ENCODE measurements around the gene DCAF15.
"Not testable (repeated sequence)": the region's sequence is repeated elsewhere in the genome, so short reads cannot be mapped to it uniquely, and the experiment has no call there.

The DCAF15 gene

DNA sequence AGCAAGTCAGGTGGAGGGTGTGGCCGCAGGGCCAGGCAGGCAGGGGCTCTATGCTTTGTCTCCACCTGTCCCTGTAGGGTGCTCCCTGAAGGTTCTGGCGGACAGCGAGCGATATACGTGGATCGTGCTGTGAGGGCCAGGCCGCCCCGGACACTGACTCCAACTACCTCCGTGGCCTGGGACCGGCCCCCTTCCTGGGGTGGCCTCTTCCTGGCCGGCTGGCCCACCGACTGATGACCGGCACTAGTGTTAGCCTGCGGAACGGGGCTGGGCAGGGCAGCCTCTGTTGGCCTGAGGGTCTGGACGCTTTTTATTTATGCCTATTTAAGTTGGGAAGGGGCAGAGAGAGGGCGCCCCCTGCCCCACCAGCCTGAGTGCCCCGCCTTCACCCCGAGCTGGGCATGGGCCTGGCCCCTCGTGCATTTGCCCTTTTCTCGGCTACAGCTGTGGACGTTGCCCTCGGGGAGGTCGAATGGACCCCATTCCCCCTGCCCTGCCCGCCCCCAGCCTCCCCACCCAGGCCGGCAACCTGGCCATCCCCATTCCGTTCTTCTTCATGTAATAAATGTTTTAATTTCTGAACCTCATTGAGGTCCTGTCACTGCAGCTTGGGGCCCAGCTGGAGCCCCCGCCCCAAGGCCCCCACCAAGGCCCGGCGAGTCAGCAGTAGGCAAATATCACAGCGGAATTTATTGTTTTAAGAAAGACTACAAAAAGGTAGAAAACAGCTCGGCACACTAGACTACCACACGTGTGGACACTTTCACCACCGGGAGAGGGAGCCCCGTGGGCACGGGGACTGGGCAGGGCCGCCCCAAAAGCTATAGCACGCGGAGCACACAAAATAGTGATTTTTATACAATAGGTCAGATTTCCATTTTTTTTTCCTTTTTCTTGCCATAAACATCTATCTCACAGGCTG lies 8.8 kb downstream of the DCAF15 start:
- DNase-seq = no peak

- DNase-seq = no peak
Observed at GRCh38 chr19:13961826-13962698, 9.8 kb downstream of the DCAF15 start.

GRCh38 chr19:13962699-13963602 lies 10.6 kb downstream of the DCAF15 start:
- DNase-seq = no peak

DNA sequence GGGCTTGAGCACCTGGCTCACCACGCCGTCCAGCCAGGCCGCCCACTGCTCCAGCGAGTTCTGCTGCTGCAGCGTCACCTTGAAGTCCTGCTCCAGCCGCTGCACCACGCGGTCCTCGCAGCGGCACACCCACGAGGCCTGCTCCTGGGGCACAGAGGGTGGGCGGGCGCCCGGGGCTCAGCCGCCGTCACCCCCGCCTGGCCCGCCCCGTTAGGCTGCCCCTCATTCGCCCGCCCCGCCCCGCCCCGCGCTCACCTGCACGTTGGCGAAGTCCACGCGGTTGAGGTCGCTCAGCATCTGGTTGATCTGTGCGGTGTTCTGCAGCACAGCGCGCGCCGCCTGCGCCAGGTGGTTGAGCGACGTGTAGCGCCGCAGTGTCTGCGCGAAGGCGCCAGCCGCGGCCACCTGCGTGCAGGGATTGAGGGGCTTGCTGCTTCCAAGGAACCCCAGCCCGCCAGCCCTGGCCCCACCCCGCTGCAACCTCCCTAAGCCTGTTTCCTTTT lies 11.3 kb downstream of the DCAF15 start:
- no peak for DNase-seq

GRCh38 chr19:13964776-13965175 lies 12.5 kb downstream of the DCAF15 start:
- DNase-seq = no peak

DNA sequence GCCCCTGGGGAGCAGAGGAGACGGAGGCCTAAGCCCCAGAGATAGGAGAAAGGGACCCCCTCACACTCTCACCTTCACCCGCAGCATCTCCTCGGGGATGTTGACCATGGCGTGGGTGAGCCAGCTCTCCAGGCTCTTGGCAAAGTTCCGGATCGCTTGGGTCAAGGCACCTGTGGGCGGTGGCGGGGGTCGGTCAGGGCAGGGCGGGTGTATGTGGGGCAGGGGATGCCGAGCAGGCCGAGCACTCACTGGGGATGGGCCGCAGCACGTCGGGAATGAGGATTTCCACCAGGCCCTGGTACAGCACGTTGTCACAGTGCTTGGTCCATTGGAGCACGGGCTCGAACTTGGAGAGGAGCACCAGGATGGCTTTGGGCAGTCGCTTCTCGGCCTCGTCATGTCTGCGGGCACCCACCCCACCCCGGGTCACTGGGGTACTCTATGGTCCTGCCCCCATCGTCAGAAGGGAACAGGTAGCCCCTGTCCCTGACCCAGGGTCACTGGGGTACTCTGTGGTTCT lies 13.1 kb downstream of the DCAF15 start:
- no peak for DNase-seq

GRCh38 chr19:13965926-13966683 lies 13.8 kb downstream of the DCAF15 start:
- no peak for DNase-seq

DNA sequence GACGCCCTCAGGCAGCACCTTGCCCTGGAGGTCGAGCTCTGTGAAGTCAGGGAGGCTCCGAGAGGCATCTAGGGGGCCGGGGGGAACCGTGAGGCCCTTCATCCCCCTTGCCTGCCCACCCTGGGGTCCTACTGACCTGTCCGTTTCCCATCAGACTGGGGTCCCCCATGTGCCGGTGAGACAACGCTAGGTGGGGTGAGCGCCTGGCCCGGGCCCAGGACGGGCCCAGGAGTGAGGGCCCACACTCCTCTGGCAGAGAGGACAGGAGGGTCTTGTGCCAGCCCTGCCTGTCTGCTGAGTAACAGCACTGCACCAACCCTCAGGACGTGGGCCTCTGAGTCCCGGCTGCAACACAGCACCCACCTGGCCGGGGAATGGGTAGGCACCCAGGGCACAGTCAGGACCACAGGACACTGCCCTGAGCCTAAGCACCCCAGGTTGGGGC lies 14.4 kb downstream of the DCAF15 start:
- no peak for DNase-seq

DNA sequence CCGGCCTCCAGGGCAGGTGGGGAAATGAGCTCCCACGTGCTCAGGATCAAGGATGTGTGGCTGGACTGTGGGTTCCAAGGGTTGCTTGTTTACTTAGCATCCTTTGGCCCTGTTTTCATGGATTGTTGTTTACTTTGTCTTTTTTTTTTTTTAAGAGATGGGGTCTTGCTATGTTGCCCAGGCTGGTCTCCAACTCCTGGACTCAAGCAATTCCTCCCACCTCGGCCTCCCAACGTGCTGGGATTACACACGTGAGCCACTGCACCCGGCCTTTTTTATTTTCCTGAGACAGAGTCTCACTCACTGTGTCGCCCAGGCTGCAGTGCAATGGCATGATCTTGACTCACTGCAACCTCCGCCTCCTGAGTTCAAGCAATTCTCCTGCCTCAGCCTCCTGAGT lies 14.9 kb downstream of the DCAF15 start:
- DNase-seq = not testable (repeated sequence)

DNA sequence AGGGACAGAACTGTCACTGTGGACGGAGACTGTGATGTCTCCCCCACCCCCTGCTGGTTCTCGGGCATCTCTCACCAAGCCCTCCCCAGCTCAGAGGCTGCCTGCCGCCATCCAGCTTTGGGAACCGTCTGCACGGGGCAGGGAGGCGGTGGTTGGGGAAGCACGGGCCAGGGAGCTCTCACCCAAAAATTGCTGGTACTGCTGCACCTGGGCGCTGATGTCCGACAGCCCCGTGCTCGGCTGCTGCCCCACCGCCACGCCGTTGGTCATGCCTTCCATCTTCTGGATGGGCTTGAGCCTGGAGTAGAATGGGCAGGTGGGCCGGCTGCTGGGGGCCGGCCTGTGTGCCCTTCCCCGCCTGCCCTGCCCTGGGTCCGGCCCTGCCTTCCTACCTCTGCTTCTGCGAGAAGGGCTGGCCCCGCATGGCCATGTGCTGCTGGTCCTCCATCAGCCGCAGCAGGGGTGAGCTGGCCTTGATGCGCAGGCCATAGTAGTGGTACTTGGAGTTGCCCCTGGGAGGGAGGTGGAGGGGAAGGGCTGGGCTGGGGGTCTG lies 16.1 kb downstream of the DCAF15 start:
- DNase-seq = no peak

DNA sequence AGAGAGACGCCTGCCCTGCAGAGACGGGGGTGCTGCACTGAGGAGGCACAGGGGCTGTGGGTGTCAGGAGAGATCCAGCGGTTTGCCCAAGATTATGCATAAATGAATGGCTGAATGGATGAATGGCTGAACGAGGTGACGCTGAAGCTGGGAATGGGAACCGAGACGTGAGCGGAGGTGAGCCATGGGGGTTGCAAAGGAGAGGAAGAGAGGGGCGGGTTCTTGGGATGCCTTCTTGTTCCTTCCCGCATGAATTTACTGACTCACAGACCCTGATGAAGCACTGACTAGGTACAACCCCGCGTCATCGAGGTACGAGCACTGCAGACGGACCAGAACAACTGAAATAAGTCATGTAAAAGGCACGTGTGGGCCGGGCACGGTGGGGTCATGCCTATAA lies 16.7 kb downstream of the DCAF15 start:
- DNase-seq = no peak

- no peak for DNase-seq
Observed at GRCh38 chr19:13969897-13970296, 17.6 kb downstream of the DCAF15 start.

- DNase-seq = not testable (repeated sequence)
Observed at GRCh38 chr19:13971868-13972267, 19.6 kb downstream of the DCAF15 start.

GRCh38 chr19:13972368-13973155 lies 20.3 kb downstream of the DCAF15 start:
- DNase-seq = no peak

GRCh38 chr19:13973479-13973878 lies 21.2 kb downstream of the DCAF15 start:
- not testable (repeated sequence) for DNase-seq

DNA sequence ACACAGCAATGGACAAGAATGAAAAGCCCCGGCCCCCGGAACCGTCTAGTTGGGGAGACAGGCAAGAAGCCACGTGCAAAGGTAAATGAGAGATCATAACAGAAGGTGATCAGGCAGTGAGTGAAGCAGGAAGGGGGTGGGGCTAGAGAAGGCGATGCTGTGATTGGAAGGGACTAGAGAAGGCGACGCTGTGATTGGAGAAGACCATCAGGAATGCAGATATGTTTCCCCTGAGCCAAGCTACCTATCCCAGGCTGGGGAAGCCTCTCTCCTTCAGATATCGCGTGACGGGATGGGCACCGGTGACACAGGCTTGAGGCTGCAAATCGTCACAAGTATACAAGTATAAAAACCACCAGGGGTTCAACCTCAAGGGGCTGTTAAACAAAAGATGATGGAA lies 21.8 kb downstream of the DCAF15 start:
- peak in 1 of 2 experiments; percentile 39 for DNase-seq

DNA sequence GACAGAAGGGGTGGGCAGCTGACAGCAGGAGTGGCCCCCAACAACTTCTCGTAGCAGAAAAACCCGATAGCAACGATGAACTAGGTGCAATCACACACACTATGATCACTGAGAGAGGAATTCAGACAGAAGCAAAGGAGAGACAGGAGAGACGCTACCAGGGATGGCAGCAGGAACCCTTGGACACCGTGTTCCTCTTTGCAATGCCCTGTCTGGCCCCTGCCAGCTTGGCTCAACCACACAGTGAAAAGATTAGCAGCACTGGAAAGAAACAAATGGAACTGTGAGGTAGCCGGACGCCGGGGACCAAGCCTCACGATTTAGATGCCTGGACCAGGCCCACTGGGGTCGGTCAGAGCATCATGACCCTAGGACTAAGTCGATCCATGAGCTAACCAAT lies 23.6 kb downstream of the DCAF15 start:
- no peak for DNase-seq

- no peak for DNase-seq
Observed at GRCh38 chr19:13976446-13976845, 24.1 kb downstream of the DCAF15 start.

DNA sequence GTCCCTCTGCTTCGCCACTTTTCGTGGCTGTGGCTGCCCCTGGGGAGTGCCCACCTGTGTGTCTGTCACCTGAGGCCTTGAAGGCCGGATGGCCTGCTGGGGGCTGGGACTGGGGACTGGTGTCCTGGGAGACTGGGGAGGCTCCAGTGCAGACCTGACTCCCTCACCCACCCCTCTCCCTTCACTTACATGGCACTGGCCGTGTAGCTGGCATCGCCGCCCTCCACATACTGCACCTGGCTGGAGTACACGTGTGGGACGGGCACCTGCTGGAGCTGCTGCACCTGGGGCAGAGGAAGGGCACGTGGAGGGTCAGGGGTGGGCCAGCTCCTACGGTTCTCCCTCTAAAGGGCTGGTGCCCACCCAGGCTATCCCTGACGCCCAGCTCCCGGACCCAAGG lies 25.5 kb downstream of the DCAF15 start:
- no peak for DNase-seq

Measured in NCI-H526 (cell line).